ENCODE results near the gene TNNI2.

Gene TNNI2

DNA sequence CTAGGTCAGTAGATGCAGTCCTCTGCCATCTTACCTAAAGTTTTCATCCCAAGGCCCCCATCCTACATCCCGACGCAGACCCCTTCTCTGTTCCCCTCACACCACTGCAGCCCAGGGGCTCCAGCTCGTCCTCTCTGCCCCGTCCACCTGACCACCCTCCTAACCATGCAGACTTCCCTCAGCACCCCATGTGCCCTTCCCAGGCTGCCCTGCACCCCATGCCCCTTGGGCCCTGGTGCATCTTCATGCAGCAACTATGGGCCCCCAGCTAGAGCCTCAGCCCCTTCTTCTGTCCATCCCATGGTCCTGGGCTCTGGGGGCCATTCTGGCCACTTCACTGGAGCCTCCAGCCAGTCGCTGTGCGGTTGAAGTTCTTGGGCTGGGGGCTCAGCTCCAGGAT, 50.0 kb downstream of the TNNI2 start:
- DNase-seq (ENCODE audit: low spot score) = no peak

DNA sequence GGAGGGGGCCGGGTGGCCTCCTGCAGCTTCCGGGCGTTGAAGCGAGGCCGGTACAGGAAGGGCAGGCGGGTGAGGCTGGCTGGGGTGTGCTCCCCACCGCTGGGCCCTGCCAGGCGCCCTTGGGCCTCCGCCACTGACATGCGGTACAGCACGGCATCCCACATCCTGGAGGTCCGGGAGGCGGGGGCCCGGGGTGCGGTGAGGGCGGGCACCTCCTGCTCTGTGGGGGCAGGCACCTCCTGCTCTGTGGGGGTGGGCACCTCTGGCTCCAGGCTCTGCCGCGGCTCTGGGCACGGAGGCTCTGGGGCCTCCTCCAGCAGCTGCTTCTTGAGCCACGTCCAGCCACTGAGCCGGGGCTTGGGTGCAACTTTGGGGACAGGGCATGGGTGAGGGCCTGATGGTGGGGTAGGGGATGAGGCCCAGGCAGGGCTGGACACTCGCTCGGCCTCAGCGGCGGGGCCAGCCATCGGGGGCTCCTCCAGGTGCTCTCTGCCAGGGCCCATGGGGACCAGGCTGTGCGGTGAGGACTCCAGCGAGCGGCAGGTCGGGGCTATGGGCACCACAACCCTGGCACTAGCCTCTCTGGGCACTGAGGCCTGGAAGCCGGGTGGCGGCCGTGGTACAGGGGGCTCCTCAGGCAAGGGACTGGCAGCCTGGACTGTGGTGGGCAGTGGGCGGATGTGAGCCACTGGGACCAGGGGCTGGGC, 50.6 kb downstream of the TNNI2 start:
- DNase-seq (ENCODE audit: low spot score) = no peak

DNA sequence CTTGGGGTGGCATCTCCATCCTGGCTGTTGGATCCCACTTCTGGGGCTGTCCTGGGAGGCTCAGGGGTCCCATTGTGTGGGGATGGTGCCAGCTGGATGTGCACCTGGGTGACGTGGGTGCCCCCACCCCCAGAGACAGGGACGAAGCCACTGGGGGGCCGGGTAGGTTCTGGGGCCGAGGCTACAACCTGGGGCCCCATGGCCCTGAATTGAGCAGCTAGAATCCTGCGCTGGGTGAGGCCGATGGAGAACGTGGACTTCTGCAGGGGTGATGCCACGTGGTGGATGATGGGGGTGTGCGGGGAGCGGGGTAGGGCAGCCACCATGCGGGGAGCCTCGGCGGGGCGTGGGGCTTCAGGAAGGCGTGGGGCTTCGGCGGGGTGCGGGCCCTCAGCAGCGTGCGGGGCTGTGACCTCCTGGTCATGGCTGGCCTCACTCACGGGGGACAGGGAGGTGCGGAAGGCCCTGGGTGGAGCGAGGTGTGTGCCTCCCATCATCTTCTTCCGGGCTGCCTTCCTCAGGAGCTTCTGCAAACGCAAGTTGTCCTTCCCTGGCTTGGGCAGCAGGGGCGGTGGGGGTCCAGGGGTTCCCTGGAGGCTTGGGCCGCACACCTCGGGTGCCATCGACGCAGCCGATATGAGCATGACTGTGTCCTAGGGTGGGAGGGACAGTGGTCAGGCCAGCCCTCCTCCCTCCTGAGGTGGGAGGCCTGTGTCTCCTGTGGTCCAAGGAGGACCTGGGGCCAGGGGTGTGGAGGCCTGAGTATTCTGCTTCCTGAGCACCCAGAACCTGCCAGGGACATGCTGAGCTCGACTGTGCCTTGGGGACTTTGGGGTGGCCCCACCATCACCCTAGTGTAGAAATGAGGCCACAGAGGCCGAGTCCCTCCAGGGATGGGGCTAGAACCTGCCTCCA, 51.4 kb downstream of the TNNI2 start:
- DNase-seq (ENCODE audit: low spot score) = no peak
